HepG2 (cell line): Measurements from ENCODE around the gene BFSP1. TPM values are rescaled to one million over a fixed set of nuclear protein-coding genes. Genes with fewer than 3 reads are reported as not detected.

Source experiments
- ATAC-seq: fragments of 200-7000 bp; cut with Tn5 transposase; 3 replicates; pipeline ENCODE4 v1.9.1; 2020; ENCODE audit warnings: mild to moderate bottlenecking, moderate library complexity
- BruUV-seq: library from RNA; stranded (reverse); fragments of 400-500 nt; replicated peaks from 2 replicates; lab custom pipeline; 2021; lab: Mats Ljungman, UMichigan
- CTCF ChIA-PET: fragments of 300-600 bp; formaldehyde crosslinking; extraction: SDS; loops from one replicate; lab custom pipeline; 2021; ENCODE audit warnings: low total read pairs, inconsistent platforms, low intra/inter-chr PET ratio; lab: Yijun Ruan, JAX
- POLR2A ChIA-PET: fragments of 350-600 bp; sonication (Branson Sonifier 250); formaldehyde crosslinking; loops from one replicate; lab custom pipeline; 2020; ENCODE audit warnings: antibody characterized with exemption, inconsistent platforms; lab: Yijun Ruan, JAX
- DNase-seq: peaks from one replicate; pipeline ENCODE4 v3.0.0-alpha.2; 2015; ENCODE audit warnings: low spot score
- FAIRE-seq: peaks from 3 replicates; lab custom pipeline; 2011; peaks lifted over from hg19 to GRCh38; lab: Jason Lieb, UNC
- H2AFZ ChIP-seq: one replicate; pipeline ENCODE4 v1.6.1; 2011; ENCODE audit warnings: low read length, inconsistent platforms
- H3K27ac ChIP-seq: fragments of 300-600 bp; 3 replicates; pipeline ENCODE4 v1.8.0; 2011; ENCODE audit warnings: mixed run types, mild to moderate bottlenecking, mixed read lengths, low read length, inconsistent platforms; ENCODE audit not compliant: insufficient read depth; ENCODE audit errors: extremely low read length
- H3K27me3 ChIP-seq, 2 experiments: fragments of 200-600 bp in 1 of 2; 2 replicates in 1 of 2; 3 replicates in 1 of 2; pipeline versions ENCODE4 v1.6.0 to v1.8.0; 2011; ENCODE audit warnings: low read length in 2 of 2, mild to moderate bottlenecking in 2 of 2, moderate library complexity in 2 of 2, inconsistent platforms in 1 of 2; ENCODE audit not compliant: insufficient read depth in 2 of 2, control insufficient read depth in 1 of 2
- H3K36me3 ChIP-seq, 2 experiments: fragments of 200-600 bp in 1 of 2; replicated peaks in 1 of 2; 2 replicates in 1 of 2; 3 replicates in 1 of 2; pipeline versions ENCODE4 v1.5.1 to v1.8.0; 2011; ENCODE audit warnings: low read length in 2 of 2, inconsistent platforms in 1 of 2; ENCODE audit not compliant: insufficient read depth in 2 of 2, control insufficient read depth in 1 of 2
- H3K4me1 ChIP-seq: 2 replicates; pipeline ENCODE4 v1.5.1; 2012; ENCODE audit warnings: low read length, inconsistent platforms; ENCODE audit not compliant: insufficient read depth
- H3K4me2 ChIP-seq: 2 replicates; pipeline ENCODE4 v1.6.0; 2011; ENCODE audit warnings: low read depth, low read length, inconsistent platforms
- H3K4me3 ChIP-seq, 3 experiments: fragments of 200-600 bp in 1 of 3; sonication (generic), shearing (Covaris generic) in 1 of 3; replicated peaks in 1 of 3; 2 replicates each; pipeline ENCODE4 v1.5.1; 2011 to 2016; ENCODE audit warnings: low read length in 3 of 3, inconsistent platforms in 2 of 3, low read depth in 2 of 3, mild to moderate bottlenecking in 2 of 3, control low read depth in 1 of 3, mixed read lengths in 1 of 3; ENCODE audit not compliant: insufficient read depth in 1 of 3
- H3K79me2 ChIP-seq: one replicate; pipeline ENCODE4 v1.6.1; 2011; ENCODE audit warnings: low read length, inconsistent platforms; ENCODE audit not compliant: insufficient read depth
- H3K9ac ChIP-seq: 2 replicates; pipeline ENCODE4 v1.6.0; 2011; ENCODE audit warnings: mild to moderate bottlenecking, low read depth, low read length, inconsistent platforms; ENCODE audit not compliant: insufficient read depth
- H3K9me3 ChIP-seq: 2 replicates; pipeline ENCODE4 v1.5.1; 2012; ENCODE audit warnings: mild to moderate bottlenecking, low read length
- H4K20me1 ChIP-seq: 2 replicates; pipeline ENCODE4 v1.6.0; 2011; ENCODE audit warnings: inconsistent platforms, mild to moderate bottlenecking, low read length, moderate library complexity; ENCODE audit not compliant: insufficient read depth
- ARNT2 ChIP-seq: sonication (generic); formaldehyde crosslinking; IDR thresholded peaks from 2 replicates; pipeline ENCODE4 v1.8.0; 2022; ENCODE audit warnings: mild to moderate bottlenecking, low read depth, missing genetic modification reagents, moderate library complexity
- GATAD2A ChIP-seq: IDR thresholded peaks from 2 replicates; pipeline ENCODE4 v1.6.1; 2016
- MAF1 ChIP-seq: sonication (generic); formaldehyde crosslinking; IDR thresholded peaks from 2 replicates; pipeline ENCODE4 v1.5.0; 2020; ENCODE audit warnings: missing genetic modification reagents, borderline replicate concordance
- SCMH1 ChIP-seq: sonication (generic); formaldehyde crosslinking; IDR thresholded peaks from 2 replicates; pipeline ENCODE4 v1.9.0; 2021; ENCODE audit warnings: missing genetic modification reagents, mild to moderate bottlenecking, borderline replicate concordance
- SOX5 ChIP-seq: IDR thresholded peaks from 2 replicates; pipeline ENCODE4 v1.6.1; 2016; ENCODE audit warnings: borderline replicate concordance
- STAT6 ChIP-seq: sonication (generic); formaldehyde crosslinking; IDR thresholded peaks from 2 replicates; pipeline ENCODE4 v1.4.0; 2020; ENCODE audit warnings: missing genetic modification reagents, mild to moderate bottlenecking, borderline replicate concordance
- TBX3 ChIP-seq: fragments of 450-650 bp; IDR thresholded peaks from 2 replicates; pipeline ENCODE4 v1.6.1; 2017; ENCODE audit warnings: antibody characterized with exemption, mild to moderate bottlenecking, inconsistent platforms, borderline replicate concordance
- TFE3 ChIP-seq: IDR thresholded peaks from 2 replicates; pipeline ENCODE4 v1.6.1; 2016
- ZBTB44 ChIP-seq: sonication (generic); formaldehyde crosslinking; IDR thresholded peaks from 2 replicates; pipeline ENCODE4 v1.4.0; 2020; ENCODE audit warnings: missing genetic modification reagents
- ZFP91 ChIP-seq: sonication (generic); formaldehyde crosslinking; IDR thresholded peaks from 2 replicates; pipeline ENCODE4 v1.9.0; 2022; ENCODE audit warnings: missing genetic modification reagents, mild to moderate bottlenecking, borderline replicate concordance
- ZNF609 ChIP-seq: sonication (generic); formaldehyde crosslinking; IDR thresholded peaks from 2 replicates; pipeline ENCODE4 v1.4.0; 2020; ENCODE audit warnings: mild to moderate bottlenecking, missing genetic modification reagents, borderline replicate concordance
- ZNF780A ChIP-seq: sonication (generic); formaldehyde crosslinking; IDR thresholded peaks from 2 replicates; pipeline ENCODE4 v1.8.0; 2022; ENCODE audit warnings: mild to moderate bottlenecking, missing genetic modification reagents, moderate library complexity
- WGBS: methylation state at CpG from one replicate; pipeline ENCODE4 v1.1.6; 2017; ENCODE audit warnings: low lambda C conversion rate; 5-methylcytosine and 5-hydroxymethylcytosine counted together
- in situ Hi-C: cut with HindIII; loops from 2 replicates; pipeline ENCODE4 v1.10.0; 2017; ENCODE audit warnings: low pct_unique_long_range_greater_than_20kb; ENCODE audit not compliant: extremely low pct_ligation_motif_present
- intact Hi-C: fragments of 100-400 bp; cut with micrococcal nuclease; formaldehyde crosslinking; loops from one replicate; pipeline ENCODE4 v1.10.0; 2022; ENCODE audit not compliant: unreplicated experiment
- polyA plus RNA-seq, 8 experiments: library from polyadenylated mRNA; depleted of rRNA in 3 of 8; stranded (reverse) in 7 of 8; unstranded in 1 of 8; fragments of >200 nt; fragmentation: Illumina TruSeq in 4 of 8; extraction: Trizol in 4 of 8; gene quantifications; 2 replicates each; pipeline versions ENCODE4 v1.2.1 to v1.2.3, GENCODE V29; 2011 to 2016; ENCODE audit warnings: low read depth in 4 of 8, missing spikeins in 1 of 8, mixed read lengths in 1 of 8; ENCODE audit not compliant: insufficient read depth in 1 of 8
- total RNA-seq, 5 experiments: library from RNA; depleted of rRNA; stranded (reverse); fragments of >200 nt; fragmentation: Illumina TruSeq; extraction: Trizol; gene quantifications; 2 replicates each; pipeline ENCODE4 v1.2.3, GENCODE V29; 2016; ENCODE audit warnings: low read depth in 1 of 5

The BFSP1 gene
- total and polyA plus RNA-seq, 2 of the 13 experiments (the other 11 are each of a cell fraction or from before 2014, with no cell fraction given) = 0.22 to 0.26 TPM

GRCh38 chr20:17445543-17445942, 85.6 kb downstream of the BFSP1 start:
- no peak overlapping the region for H3K27ac ChIP-seq
- WGBS = 49% methylated on average over 13 of the region's 13 CpGs
- no peak for FAIRE-seq
- H3K9me3 ChIP-seq = no peaks in the 10 kb centered on the region
- peaks cover 18% of the 10 kb centered on the region for H3K4me1 ChIP-seq
- DNase-seq = no peak
- no peak overlapping the region for H3K9ac ChIP-seq
- no peak overlapping the region for H2AFZ ChIP-seq
- ChIA-PET POLR2A (no interaction called here), CTCF (no interaction called here)
- no peak overlapping the region for H3K4me2 ChIP-seq
- H3K4me3 ChIP-seq = no peak overlapping the region
- H4K20me1 ChIP-seq = no peaks in the 10 kb centered on the region
- no peaks in the 10 kb centered on the region for H3K36me3 ChIP-seq
- no TSS peak for BruUV-seq
- H3K27me3 ChIP-seq = peaks cover 4 to 38% of the 10 kb centered on the region in 2 experiments; a peak in 4 of 5 replicates
- intact Hi-C loops (no loop called here), in situ Hi-C loops (no loop called here)
- no peaks in the 10 kb centered on the region for H3K79me2 ChIP-seq
- ATAC-seq = no peak
- TF ChIP-seq ZNF780A (CRISPR knock-in tag) (no peak), TFE3 (CRISPR knock-in tag) (no peak), ZFP91 (no peak), STAT6 (CRISPR knock-in tag) (no peak), MAF1 (CRISPR knock-in tag) (no peak), ZBTB44 (no peak), TBX3 (no peak), ARNT2 (CRISPR knock-in tag) (no peak), SCMH1 (CRISPR knock-in tag) (no peak), GATAD2A (no peak), SOX5 (no peak), ZNF609 (no peak)
